NCI-H2196 (cell line): ENCODE measurements around the gene PTHLH.

Experiments used
- DNase-seq: peaks from one replicate; lab custom pipeline; 2025; ENCODE audit not compliant: unreplicated experiment; lab: John Stamatoyannopoulos, UW

PTHLH gene

DNA sequence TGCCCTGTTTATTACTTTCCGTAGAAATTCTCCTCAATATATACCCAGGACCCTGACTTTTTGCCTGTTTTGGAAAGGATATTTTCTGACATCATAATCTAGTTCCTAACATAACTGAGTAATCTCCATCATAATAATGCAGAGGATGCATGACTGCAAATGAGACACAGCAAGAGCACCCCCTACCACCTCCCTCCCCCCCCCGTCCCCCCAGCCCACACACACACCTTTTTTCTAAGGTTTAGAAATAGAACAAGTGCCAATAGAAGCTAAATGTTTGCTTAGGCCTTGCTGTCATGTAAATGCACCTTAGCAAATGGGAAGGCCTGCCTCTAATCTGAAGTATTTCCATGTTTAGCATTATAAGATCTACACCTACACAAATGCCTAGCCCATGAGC is at the start of gene PTHLH:
TSS of gene PTHLH (minus strand) at position 13 of the 400 bp plus-strand sequence. CDS start 3,239 bp downstream, outside the sequence.
- no peak for DNase-seq

DNA sequence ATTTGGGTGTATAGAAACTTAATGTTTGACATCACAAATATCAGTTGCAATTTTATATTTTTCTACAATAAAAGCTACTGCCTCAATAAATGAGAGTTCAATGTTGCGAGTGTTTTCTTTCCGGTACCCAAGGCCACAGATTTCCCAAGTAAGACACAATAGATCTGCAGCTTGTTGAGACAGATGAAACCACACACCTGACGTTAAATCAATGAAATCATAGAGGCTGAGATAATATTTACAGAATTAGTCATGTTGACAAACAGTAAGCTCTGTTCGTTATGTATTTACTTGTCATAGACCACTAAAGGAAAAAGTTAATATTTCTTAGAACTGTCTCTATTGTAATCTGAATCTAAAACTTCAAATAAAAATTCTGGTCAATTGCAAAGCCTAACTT is 49.2 kb upstream of the PTHLH start:
- no peak for DNase-seq

DNA sequence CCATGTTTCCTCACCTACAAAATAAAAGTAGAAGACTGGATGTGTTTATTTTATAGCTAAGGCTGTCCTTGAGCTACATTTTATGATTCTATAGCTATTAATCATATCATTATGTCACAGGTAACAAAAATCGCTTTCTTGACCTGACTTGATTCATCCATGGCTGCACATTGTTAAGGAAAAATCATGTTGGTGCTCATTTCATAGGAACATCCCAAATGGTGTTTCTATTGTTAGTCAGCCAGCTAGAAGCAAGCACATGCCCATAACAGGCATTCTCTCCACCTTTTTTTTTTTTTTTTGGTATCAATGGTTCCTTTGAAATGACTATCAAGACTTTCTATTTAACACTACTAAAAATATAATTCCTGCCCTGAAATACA is 45.3 kb upstream of the PTHLH start:
- DNase-seq: no peak

DNA sequence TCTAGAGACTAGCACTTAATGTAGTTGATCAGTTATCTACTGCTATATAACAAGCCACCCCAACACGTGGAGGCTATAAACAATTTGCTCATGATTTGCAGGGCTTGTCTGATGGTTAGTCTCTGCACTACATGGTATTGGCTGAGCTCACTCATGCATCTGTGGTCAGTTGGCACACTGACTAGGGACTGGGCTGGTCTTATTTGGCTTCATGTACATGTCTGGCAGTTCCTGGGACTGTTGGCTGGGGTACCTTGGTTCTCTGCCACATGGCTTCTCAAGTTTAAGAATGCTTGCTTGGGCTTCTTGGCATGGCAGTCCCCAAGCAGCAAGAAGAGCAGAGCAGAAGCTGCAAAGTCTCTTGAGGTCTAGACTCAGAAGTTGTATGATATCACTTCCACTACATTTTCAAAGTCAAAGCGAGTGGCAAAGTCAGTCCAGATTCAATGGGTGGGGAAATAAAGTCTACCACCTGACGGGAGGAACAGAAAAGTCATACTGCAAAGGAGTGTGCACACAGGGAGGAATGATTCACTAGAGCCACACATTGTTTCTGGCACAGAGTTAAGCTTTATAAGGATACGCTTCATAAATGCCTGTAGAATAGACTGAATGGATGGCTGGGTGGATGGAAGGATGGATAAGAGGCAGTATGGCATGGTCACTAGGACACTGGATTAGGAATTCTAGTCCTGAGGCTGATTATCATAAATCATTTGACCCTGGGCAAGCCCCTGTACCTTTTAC is 44.8 kb upstream of the PTHLH start:
- DNase-seq: no peak

DNA sequence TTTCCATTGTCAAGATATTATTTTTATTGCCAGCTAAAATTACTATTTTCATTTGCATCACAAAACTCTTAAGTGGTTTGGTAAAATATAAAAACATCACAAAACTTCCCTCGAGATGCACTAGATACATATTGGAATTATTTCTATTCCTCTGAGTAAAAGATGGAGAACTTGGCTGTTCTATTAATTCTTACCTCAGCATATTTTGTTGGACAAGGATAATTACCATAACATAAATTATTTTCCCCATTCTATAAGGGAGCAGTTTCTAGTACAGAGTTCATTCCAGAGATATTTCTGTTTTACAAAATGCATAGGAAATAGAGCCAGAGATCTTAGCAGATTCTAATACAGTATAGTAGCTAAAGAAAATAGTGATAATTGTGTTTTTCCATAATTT is 42.6 kb upstream of the PTHLH start:
- no peak for DNase-seq

DNA sequence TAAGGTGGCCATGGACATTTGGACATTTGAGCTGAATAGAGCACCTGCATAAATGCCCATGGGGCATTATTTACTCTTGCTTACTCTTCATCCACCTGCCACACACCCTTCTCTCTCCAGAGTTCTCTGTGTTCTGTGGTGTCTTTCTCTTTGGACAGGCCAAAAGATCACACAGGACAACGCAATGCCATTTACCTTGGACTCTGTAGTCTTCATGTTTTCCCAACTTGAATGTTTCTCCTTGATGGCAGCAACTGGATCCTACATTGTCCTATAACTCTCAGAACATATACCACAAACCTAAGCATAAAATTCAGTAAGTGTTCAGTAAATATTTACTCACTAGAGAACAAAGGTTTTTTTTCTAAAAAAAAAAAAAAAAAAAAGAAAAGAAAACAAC is 41.7 kb upstream of the PTHLH start:
- no peak for DNase-seq

DNA sequence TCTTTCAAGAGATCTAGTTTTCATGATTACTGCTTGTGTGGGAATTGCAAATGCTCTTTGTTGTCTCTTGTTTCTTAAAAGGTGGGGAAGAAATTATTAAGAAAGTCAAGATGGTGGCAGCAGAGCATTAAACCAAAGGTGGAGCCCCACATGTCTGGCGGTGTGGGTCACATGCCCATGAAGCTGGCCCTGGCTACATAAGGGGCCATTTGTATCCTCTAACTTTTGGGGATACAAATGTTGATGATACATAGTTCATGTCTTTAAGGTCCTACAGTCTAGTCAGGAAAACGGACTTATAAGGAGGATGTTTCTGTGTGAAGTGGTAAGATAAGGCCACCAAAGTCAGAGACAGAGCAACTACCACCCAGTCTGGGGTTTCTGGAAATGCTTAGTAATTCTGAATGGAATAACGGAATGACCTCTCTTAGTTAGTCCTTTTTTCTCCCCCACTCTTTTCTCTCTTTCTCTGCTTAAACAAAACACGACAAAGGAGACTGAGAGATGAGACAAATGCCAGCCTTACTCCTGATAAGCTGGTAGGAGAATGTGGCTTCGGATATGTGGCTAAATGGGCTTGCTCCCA is 39.9 kb upstream of the PTHLH start:
- no peak for DNase-seq

DNA sequence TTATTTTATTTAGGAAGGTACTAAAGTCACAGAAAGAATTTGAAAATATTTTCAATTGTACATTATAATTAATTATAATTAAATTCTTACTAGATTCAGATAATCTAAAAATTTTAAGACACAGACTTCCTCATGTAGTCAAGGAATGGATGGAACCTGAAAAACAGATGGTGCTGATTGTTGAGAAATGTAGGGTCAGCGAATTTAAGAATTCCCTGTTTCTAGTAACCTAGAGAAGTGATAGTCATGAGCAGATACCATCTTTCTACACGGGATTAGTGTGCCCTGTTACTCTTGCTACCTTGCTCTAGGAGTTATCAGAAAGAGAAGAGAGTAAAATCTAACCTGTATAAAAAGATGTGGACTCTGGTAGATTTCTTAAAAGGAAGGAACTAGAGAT is 37.5 kb upstream of the PTHLH start:
- no peak for DNase-seq

DNA sequence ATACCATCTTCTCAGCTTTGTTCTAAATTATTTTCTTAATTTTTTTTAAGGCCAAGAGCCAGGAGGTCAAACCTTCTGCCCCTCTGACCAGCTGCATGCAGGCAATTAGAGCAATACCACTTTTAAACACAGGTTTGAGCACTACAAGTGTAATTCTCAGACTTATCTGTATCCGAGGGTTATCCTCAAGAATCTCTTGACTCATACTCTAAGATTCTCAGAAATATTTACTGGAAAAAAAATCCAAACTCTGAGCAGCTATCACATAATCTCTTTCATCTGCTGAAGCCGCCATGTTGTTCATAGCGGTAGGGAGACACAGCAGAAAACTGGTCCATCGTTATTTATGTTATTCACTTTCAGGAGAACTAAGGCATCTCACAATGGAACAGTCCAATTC is 27.4 kb upstream of the PTHLH start:
- no peak for DNase-seq

DNA sequence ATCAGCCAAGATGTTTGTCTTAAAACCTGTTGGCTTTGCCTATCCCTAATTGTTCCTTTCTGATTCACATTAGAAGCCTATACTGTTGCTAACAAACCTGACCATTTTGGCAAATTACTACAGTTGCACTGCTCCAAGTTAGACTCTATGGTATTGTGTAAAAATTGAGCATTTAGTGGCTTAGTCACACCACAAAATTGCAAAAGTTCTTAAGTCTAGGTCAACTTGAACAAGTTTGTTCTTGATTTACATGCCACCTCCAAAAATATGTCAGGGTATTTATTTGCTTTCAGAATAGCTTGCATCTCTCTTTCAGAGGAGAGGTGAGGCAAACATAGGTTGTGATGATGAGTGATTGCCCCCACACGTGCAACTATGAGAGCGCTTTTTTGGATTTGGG is 27.0 kb upstream of the PTHLH start:
- DNase-seq: no peak

DNA sequence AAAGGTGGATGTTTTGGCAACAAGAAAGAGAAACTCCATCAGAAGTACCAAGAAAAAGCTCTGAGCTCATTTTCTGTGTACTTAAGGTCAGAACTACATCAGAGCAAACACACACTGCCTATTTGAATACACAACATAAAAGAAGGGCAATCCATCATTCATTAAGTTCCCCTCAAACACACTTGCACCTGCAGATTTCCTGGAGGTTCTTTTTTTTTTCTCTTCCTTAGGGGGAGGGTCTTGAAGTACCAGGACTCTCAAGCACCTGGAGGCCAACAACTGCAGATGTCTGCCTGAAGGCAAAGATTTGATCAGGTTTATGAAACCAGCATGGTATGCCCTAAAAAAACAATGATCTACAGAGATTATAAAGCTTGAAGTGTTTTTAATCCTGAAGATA is 26.1 kb upstream of the PTHLH start:
- DNase-seq: peak; percentile 40

DNA sequence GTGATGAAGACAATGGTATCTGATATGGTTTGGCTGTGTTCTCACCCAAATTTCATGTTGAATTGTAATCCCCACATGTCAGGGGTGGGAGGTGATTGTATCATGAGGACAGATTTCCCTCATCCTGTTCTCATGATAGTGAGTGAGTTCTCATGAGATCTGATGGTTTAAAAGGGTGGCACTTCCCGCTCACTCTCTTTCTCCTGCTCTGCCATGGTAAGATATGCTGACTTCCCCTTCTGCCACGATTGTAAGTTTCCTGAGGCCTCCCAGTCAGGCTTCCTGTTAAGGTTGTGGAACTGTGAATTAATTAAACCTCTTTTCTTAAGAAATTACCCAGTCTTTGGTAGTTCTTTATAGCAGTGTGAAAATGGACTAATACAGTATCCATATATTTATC is 25.6 kb upstream of the PTHLH start:
- no peak for DNase-seq

DNA sequence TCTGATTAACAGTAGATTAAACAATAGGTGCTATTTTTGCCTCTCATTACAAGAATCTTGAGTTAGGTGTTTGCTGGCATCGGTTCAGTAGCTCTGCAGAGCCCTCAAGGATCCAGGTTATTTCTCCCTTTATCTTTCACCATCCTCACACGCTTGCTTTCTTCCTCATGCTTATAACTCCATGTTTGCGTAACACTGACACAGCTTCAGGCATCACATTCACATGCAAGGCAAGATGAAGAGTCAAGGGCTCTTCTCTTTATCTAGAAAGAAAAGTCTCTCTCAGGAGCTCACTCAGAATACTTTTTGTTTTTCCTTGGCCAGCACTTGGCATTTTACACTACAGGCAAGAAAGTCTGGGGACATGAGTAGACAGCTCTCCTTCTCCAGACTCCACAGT is 24.2 kb upstream of the PTHLH start:
- DNase-seq: no peak

DNA sequence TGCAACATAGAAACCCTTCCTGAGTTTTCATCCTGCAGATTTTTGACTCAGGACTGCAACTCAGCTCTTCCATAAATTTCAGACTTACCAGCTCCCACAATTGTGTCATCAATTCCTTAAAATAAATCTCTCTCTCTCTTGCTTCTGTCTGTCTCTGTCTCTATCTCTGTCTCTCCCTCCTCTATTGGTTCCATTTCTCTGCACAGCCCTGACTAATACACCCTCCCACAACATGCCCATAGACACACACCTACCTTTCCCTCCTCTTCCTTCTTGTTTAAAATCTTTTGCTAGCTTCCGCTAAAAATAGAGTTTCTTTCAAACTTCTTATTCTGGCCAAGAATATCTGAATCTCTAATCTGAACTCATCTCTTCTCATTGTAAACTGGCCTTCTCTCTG is 22.9 kb upstream of the PTHLH start:
- no peak for DNase-seq

DNA sequence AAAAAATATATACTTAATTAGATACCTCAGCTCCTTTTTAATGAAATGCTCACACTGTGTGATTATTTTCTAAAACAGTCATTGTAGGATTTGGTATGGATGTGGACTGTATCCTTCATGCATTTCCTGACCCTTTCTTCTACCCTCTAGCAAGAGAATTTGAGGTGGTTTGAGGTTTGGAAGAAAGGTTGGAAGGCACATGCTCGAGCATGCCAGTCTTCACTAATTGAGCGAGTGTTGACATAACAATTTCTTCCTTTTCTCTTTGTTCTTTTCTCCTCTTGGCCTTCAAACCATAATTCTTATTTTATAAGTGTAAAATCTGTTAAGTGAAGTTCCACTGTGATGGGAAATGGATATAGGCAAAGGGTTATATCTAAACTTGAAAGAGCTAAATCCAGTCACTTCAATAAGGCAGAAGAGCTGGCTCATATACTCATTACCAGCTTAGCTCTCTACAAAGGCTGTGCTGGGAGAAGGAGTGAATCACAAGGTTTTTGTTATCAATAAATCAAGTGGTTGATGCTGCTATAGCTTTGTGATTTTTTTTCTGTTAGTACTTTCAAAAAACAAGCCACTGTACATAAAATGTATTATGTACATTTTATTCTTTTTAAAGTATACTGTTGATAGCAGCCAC is 16.2 kb upstream of the PTHLH start:
- no peak for DNase-seq

DNA sequence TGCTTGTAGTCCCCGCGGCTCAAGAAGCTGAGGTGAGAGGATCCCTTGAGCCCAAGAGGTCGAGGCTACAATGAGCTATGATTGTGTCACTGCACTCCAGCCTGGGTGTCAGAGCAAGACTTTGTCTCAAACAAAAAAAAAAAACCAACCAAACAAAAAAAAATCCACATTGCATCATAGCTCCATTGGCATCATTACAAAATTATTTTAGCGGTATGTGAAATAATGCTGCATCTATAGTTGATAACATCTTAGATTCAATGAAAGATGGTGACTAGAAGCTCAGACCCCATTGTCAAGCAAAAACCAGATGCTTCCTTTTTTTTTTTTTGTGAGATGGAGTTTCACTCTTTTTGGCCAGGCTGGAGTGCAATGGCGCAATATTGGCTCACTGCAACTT is 14.8 kb upstream of the PTHLH start:
- DNase-seq: no peak

DNA sequence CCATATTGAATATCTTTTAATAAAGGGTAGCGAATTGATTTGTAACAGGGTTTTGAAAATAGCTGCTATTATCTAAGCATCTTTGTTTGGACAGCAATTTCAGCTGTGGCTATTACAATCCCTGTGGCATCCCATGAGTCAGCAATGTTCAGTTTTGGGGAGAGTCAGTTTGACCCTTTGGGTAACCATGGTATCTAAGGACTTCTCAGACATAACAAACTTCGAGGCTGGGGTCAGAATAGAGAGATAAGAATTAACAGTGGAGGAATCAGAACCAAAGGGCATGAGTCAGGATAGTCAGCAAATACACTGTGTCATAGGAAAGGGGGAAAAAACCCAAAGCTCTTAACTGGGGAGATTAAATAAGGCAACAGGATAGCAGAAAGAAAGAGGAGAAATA is 11.7 kb upstream of the PTHLH start:
- no peak for DNase-seq

DNA sequence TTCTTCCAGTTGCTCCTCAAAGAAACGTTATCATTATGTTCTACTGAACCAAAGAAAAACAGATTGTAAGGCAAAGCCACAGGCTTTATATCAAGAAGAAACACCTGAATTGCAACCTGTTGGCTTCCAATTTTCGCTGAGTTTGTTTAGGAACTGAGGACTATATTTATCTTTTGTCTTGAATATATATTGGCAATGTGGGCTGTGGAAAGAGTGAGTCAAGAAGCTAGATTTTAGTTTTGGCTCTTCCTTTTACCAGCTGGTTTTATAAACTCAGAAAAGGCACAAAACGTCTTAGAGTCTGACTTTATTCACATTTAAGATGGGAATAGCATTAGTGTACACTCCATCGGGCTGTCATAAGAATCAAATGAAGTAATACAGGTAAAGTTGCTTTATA is 10.4 kb upstream of the PTHLH start:
- no peak for DNase-seq

DNA sequence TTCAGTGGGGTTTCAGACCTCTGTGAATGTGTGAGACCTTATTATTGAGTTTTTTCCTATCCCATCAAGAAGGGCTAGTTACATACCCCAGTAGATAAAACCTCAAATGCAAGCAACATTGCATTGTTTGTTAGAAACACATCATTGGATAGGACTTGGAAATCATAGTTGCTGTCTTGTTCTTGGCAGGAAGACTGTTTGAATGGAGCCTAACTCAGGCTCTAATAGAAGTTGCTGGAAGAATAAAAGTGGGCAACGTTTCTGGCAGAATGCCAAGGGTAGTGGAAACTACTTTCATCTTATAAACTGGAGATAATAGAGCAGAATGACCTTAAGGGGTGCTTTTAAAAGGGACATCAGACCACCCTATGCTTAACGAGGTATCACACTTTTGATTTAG is 9.9 kb upstream of the PTHLH start:
- DNase-seq: no peak

DNA sequence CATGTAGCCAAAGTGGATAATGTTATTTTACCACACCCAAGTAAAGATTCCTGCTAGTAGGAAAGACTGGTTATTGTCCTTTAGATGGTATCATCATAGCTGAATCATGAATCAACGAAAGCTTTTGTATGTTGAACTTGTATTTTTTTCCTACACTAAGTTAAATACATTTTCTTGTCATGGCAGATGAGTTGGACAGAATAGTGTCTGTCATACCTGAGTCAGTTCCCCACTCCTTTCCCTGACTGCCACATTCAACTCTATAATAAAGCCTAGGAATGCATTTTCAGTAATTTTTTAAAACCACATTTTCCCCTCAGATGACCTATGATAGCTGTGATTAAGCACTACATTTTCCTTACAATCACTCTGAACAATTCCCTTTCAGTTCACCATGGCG is 9.3 kb upstream of the PTHLH start:
- no peak for DNase-seq

DNA sequence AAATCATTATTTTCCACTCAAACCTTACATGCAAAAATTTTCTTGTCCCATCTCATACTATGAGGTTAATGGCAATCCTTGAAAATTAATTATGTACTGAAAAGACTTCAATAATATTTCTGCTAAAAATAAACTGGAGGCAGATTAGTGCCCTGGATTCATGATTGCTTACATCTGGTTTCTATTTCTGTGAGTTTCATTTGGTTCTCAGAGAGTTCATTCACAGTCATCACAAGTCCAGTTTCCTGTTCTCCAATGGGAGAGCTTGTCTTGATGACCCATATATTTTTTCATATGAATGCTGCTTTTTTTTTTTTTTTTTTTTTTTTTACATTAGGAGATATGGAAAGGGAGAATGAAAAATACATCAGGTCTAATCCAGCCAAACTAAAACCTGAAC is 6.6 kb upstream of the PTHLH start:
- DNase-seq: no peak

DNA sequence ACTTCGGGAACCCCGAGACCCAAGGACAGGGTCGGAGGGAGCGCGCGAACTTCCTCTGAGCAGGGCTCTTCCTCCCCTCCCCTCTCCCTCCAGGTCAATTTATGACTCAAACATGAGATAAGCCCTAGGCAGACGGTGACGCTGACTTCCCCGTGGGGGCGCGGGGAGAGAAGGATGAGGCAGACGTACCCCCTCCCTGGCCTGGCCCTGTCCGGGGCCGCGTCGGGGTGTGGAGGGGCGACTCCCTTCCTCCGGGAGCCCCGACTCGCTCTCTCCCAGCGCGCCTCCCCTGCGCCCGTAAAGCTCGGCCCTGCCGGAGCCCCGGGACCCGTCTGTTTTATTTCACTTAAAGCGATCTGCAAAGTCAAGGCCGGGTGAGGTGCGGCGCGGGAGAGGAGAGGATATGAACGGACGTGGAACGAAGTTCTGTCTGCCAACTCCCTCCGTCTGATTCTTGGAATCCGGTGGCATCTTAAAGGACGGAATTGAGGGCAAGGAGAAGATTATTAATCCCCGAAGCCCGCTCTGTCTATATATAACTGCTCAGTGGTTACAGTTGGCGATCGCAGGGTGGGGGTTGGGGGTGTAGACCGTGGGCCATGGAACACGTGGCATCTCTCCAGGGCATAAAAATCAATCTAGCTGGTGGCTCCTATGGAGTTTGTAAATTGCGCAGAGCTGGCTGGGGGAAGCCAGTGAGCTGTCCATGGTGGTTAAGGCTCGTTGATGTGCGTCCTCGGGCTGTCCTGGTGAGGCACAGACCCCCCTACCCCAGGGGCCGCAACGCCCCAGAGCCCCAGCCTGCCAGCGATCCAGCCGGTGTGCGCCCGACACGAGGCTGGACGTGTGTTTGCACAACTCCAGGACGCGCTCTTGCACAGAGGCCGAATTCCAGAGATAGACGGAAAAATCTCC is 2.9 kb upstream of the PTHLH start:
- DNase-seq: no peak
